Esophagus muscularis mucosa (tissue), 4 donors: Measurements from ENCODE around the gene REEP5. TPM values are rescaled to one million over a fixed set of nuclear protein-coding genes. Genes with fewer than 3 reads are reported as not detected.

ENCODE experiments used
- DNase-seq: peaks from one replicate; pipeline ENCODE4 v3.0.0-alpha.2; 2017; ENCODE audit errors: extremely low spot score
- H3K27ac ChIP-seq, 4 donors: fragments of 200-600 bp; sonication (generic); replicated peaks in 1 of 4; 1 replicate in 3 of 4; 2 replicates in 1 of 4; pipeline ENCODE4 v1.5.1; 2016 to 2019; ENCODE audit warnings: mild to moderate bottlenecking in 1 of 4
- H3K27me3 ChIP-seq, 4 donors: fragments of 200-600 bp; sonication (generic); one replicate each; pipeline versions ENCODE4 v1.5.1 to v1.6.0; 2016 to 2019
- H3K36me3 ChIP-seq, 4 donors: fragments of 200-600 bp; sonication (generic); one replicate each; pipeline ENCODE4 v1.5.1; 2016 to 2019
- H3K4me1 ChIP-seq, 4 donors: fragments of 200-600 bp; sonication (generic); one replicate each; pipeline ENCODE4 v1.5.1; 2016 to 2019
- H3K4me3 ChIP-seq, 4 donors: fragments of 200-600 bp; sonication (generic); 1 replicate in 2 of 4; 2 replicates in 2 of 4; pipeline ENCODE4 v1.5.1; 2016 to 2019; ENCODE audit warnings: mild to moderate bottlenecking in 4 of 4, moderate library complexity in 1 of 4
- H3K9me3 ChIP-seq, 4 donors: fragments of 200-600 bp; sonication (generic); 1 replicate in 3 of 4; 2 replicates in 1 of 4; pipeline ENCODE4 v1.5.1; 2016 to 2019
- EP300 ChIP-seq: sonication (generic); formaldehyde crosslinking; IDR thresholded peaks from one replicate; pipeline ENCODE4 v1.6.1; 2017; ENCODE audit warnings: antibody characterized with exemption
- POLR2A ChIP-seq: fragments of 450-650 bp; IDR thresholded peaks from one replicate; pipeline ENCODE4 v1.6.1; 2017; ENCODE audit warnings: antibody characterized with exemption, moderate library complexity, mild to moderate bottlenecking, low read depth
- POLR2AphosphoS5 ChIP-seq, 2 donors: sonication (generic); formaldehyde crosslinking; IDR thresholded peaks; one replicate each; pipeline ENCODE4 v1.6.1; 2017; ENCODE audit warnings: antibody characterized with exemption in 2 of 2
- WGBS: methylation state at CpG from one replicate; pipeline ENCODE4 v1.1.5; 2018; 5-methylcytosine and 5-hydroxymethylcytosine counted together
- intact Hi-C: fragments of 100-400 bp; cut with DNase I; formaldehyde crosslinking; loops from one replicate; pipeline ENCODE4 v1.15.1; 2023
- total RNA-seq, 4 donors: library from RNA; depleted of rRNA; stranded (reverse); fragments of >200 nt; gene quantifications; one replicate each; pipeline versions ENCODE4 v1.1.0 to v1.2.1, GENCODE V29; 2016
- TF ChIP-seq, protein P1 (sequence below), 3 experiments: fragments of 200-600 bp in 2 of 3; fragments of 450-650 bp in 1 of 3; sonication (generic) in 2 of 3; IDR thresholded peaks; one replicate each; pipeline ENCODE4 v1.5.1; 2017 to 2019; ENCODE audit warnings: antibody characterized with exemption in 3 of 3, mild to moderate bottlenecking in 2 of 3, moderate library complexity in 1 of 3

Gene REEP5
- total RNA-seq, 4 donors from 2014 or later = 53.0 to 73.6 (median 62.2) TPM

DNA sequence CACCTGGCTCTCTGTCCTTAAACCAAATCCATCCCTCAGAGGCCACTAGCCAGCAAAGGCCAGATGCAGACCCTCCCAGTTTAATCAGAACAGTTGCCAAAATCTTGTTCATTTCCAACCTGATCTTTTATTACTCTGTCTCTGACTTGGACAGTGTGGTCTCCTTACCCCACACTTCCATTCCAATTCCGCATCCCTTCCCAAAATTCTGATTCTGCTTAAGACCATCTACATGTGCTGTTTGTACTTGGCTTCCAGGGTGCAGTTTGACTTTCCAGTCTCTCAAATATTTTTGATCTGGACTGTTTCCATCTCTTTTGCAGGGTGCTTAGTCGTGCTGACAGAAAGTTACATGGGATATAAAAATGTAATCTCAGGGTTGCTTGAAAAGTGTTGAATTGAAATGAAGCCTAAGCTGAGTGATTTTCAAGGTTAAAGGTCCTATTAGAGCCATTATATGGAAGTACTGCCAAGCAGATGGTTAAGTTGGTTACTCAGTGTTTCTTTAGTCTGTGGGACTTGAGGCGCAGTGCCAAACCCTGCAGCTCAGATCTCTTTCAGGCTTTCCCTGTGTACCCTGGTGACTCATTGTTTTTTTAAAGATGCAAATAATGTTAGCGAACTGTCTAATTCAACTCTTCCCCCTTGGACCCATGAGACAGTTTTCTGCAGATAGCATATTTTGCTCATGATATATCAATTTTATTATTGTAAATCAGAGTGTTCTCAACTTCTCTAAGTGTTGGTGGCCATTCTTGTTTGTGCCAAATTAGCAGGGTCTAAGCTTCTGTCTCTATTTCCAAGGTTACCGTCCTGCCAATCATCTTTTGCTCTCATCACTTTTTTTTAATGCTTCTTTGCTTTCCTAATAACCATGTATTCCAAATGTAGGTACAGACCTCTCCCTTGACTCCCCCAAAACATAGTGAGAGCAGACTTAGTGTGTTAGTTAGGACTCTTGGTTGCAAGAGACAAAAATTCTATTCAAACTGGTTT is 36.4 kb upstream of the REEP5 start:
- peaks cover 14 to 28% (median 26%) of the 10 kb centered on the region in 4 donors for H3K4me1 ChIP-seq
- H3K9me3 ChIP-seq = no peaks in the 10 kb centered on the region
- intact Hi-C loops = no loop called here
- 33% methylated on average over 5 of the region's 5 CpGs for WGBS
- no peak overlapping the region for H3K4me3 ChIP-seq
- TF ChIP-seq, protein P1, sequence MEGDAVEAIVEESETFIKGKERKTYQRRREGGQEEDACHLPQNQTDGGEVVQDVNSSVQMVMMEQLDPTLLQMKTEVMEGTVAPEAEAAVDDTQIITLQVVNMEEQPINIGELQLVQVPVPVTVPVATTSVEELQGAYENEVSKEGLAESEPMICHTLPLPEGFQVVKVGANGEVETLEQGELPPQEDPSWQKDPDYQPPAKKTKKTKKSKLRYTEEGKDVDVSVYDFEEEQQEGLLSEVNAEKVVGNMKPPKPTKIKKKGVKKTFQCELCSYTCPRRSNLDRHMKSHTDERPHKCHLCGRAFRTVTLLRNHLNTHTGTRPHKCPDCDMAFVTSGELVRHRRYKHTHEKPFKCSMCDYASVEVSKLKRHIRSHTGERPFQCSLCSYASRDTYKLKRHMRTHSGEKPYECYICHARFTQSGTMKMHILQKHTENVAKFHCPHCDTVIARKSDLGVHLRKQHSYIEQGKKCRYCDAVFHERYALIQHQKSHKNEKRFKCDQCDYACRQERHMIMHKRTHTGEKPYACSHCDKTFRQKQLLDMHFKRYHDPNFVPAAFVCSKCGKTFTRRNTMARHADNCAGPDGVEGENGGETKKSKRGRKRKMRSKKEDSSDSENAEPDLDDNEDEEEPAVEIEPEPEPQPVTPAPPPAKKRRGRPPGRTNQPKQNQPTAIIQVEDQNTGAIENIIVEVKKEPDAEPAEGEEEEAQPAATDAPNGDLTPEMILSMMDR (IDR thresholded peaks at IDR 0.05) = no peak
- no peak for TF ChIP-seq POLR2AphosphoS5 (IDR thresholded peaks at IDR 0.05)
- TF ChIP-seq EP300 = no peak
- TF ChIP-seq POLR2A = no peak
- peak overlapping the region in 2 of 4 donors; percentile 5 to 17 for H3K27ac ChIP-seq
- no peaks in the 10 kb centered on the region for H3K27me3 ChIP-seq
- H3K36me3 ChIP-seq = no peaks in the 10 kb centered on the region
- DNase-seq = no peak

DNA sequence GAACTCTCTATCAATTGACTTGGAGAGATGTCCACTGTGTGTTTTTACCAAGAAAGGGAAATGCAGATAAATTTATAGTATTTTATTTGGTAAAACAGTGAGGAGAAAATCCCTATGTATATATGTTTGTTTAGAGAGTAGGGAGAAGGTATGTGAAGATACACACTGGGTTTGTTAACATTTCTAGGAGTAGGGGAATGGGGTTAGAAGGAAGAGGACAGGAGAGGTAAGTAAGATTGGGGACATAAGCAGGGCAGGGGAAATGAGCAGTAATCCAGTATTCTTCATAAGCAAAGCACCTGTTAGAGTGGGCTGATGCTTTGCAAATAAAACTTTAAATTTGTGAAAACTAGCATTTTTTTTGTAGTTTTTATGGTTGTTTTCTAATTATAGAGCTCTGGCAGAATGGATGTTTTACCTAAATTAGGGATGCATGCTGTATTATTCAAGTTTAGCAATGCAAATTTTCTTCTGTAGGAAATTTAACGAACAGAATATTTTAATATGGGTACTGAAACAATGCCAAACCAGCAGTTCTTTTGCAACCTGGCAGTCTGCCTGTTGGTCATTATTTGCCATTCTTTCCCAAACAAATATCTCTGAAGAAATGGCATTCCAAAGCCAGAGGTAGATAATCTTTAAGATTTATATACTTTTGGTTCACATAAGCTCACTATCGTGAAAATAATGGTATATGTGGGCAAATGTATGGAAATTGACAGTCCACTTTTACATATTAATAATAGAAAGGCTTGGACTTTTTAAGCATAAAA is 35.2 kb upstream of the REEP5 start:
- TF ChIP-seq EP300 (no peak), POLR2AphosphoS5 (IDR thresholded peaks at IDR 0.05) (no peak)
- Histone ChIP-seq H3K9me3 (no peaks in the 10 kb centered on the region), H3K4me1 (peaks cover 14 to 27% (median 23%) of the 10 kb centered on the region in 4 donors), H3K27ac (no peak overlapping the region), H3K27me3 (no peaks in the 10 kb centered on the region), H3K36me3 (no peaks in the 10 kb centered on the region), H3K4me3 (no peak overlapping the region)
- WGBS = 54% methylated on average over 2 of the region's 2 CpGs
- intact Hi-C loops = no loop called here
- no peak for DNase-seq

DNA sequence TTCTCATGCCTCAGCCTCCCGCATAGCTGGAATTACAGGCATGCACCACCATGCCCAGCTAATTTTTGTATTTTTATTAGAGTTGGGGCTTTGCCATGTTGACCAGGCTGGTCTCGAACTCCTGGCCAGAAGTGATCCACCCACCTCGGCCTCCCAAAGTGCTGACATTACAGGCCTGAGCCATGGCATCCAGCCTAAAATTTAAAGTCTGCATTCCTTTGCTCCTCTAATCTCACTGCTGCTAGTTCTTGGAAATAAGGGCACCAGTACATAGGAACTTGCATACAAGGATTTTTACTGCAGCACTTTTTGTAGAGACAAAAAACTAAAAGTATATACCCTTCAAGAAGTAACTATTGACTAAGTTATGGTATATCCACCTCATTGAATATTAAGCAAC is 34.6 kb upstream of the REEP5 start:
- WGBS = 83% methylated on average over 3 of the region's 3 CpGs
- no peak for TF ChIP-seq POLR2AphosphoS5 (IDR thresholded peaks at IDR 0.05)
- TF ChIP-seq POLR2A = no peak
- Histone ChIP-seq H3K4me3 (no peak overlapping the region), H3K36me3 (no peaks in the 10 kb centered on the region), H3K9me3 (no peaks in the 10 kb centered on the region), H3K4me1 (peaks cover 14 to 27% (median 23%) of the 10 kb centered on the region in 4 donors), H3K27ac (no peak overlapping the region), H3K27me3 (no peaks in the 10 kb centered on the region)
- no peak for DNase-seq
- intact Hi-C loops = no loop called here

DNA sequence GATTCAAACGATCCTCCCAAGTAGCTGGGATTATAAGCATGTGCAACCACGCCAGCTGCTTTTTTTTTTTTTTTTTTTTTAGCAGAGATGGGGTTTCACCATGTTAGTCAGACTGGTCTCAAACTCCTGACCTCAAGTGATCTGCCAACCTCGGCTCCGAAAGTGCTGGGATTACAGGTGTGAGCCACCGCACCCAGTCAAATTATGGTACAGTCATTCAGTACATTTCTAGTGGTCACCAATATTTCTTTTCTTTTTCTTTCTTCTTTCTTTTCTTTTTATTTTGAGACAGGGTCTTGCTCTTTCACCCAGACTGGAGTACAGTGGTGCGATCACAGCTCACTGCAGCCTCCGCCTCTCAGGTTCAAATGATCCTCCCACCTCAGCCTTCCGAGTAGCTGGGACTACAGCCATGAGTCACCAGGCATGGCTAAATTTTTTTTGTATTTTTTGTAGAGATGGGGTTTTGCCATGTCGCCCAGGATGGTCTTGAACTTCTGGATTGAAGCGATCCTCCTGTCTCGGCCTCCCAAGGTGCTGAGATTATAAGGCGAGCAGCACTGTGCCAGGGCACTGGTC is 29.2 kb upstream of the REEP5 start:
- Histone ChIP-seq H3K36me3 (no peaks in the 10 kb centered on the region), H3K4me3 (no peak overlapping the region), H3K4me1 (no peaks in the 10 kb centered on the region), H3K9me3 (no peaks in the 10 kb centered on the region), H3K27ac (no peak overlapping the region), H3K27me3 (no peaks in the 10 kb centered on the region)
- intact Hi-C loops = no loop called here
- TF ChIP-seq POLR2A = no peak
- no peak for TF ChIP-seq EP300
- WGBS = 97% methylated on average over 12 of the region's 12 CpGs
- DNase-seq = no peak

DNA sequence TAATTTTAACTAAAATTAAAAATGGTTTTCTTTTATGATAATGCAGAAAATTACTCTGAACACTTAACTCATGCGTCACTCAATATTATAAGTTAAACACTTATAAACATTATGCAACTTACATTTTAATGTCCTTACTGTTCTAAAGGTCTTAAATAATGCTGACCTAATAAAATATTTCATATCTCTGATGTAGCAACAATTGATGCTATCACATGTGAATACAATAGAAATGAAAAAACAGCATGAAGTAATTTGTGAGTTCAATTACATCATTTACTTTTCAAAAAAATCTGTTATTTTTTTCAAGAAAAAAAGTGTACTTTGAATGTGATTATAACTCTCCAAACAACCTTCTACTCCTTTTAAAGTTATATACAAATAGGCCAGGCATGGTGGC is 26.4 kb upstream of the REEP5 start:
- WGBS = 94% methylated on average over 1 of the region's 1 CpG
- Histone ChIP-seq H3K36me3 (no peaks in the 10 kb centered on the region), H3K4me1 (no peaks in the 10 kb centered on the region), H3K4me3 (no peak overlapping the region), H3K27ac (no peak overlapping the region), H3K27me3 (no peaks in the 10 kb centered on the region), H3K9me3 (no peaks in the 10 kb centered on the region)
- DNase-seq = no peak
- intact Hi-C loops = no loop called here
- TF ChIP-seq POLR2AphosphoS5 (IDR thresholded peaks at IDR 0.05) (no peak), POLR2A (no peak), EP300 (no peak)
- TF ChIP-seq, protein P1 (IDR thresholded peaks at IDR 0.05) = no peak

DNA sequence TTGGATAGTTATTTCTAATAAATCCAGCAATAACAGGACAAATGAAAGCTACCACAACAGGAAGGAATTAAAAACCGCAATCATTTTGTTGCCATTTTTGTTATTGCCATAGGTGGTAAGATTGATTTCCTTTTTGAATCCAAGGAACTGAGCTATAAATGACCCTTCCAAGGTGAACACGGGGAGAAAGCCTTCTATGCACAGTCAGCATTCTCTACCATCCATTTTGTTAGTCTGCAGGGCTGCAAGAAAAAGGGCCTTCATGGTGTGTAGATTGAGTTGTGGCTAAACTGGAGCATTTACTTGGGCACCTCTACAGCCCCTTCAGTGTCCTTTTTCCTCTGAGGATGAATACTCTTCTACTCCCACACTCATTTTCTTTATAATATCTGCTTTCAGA is 18.6 kb upstream of the REEP5 start:
- 72% methylated on average over 2 of the region's 2 CpGs for WGBS
- no peak overlapping the region for H3K27ac ChIP-seq
- no peaks in the 10 kb centered on the region for H3K9me3 ChIP-seq
- no peak for DNase-seq
- H3K4me1 ChIP-seq = no peaks in the 10 kb centered on the region
- intact Hi-C loops = no loop called here
- H3K4me3 ChIP-seq = no peak overlapping the region
- H3K27me3 ChIP-seq = no peaks in the 10 kb centered on the region
- TF ChIP-seq EP300 = no peak
- no peak for TF ChIP-seq POLR2A
- TF ChIP-seq, protein P1 (IDR thresholded peaks at IDR 0.05) = no peak
- TF ChIP-seq POLR2AphosphoS5 (IDR thresholded peaks at IDR 0.05) = no peak
- no peaks in the 10 kb centered on the region for H3K36me3 ChIP-seq
